Muscle layer of duodenum (tissue), 2 donors: ENCODE data around the gene DIPK2A.

Experiments used
- H3K27ac ChIP-seq: one replicate; pipeline ENCODE4 v1.7.0; 2013; ENCODE audit warnings: mild to moderate bottlenecking, low read length
- H3K27me3 ChIP-seq: one replicate; pipeline ENCODE4 v1.7.0; 2013; ENCODE audit warnings: low read depth, mild to moderate bottlenecking, control low read depth, low read length
- H3K36me3 ChIP-seq, 2 donors: one replicate each; pipeline ENCODE4 v1.7.0; 2013; ENCODE audit warnings: low read length in 2 of 2, control low read depth in 1 of 2, mild to moderate bottlenecking in 1 of 2; ENCODE audit not compliant: insufficient read depth in 2 of 2, control insufficient read depth in 1 of 2
- H3K4me1 ChIP-seq, 2 donors: one replicate each; pipeline ENCODE4 v1.7.0; 2013; ENCODE audit warnings: low read length in 2 of 2, mild to moderate bottlenecking in 2 of 2, control low read depth in 1 of 2, moderate library complexity in 1 of 2; ENCODE audit not compliant: insufficient read depth in 2 of 2, control insufficient read depth in 1 of 2
- H3K4me3 ChIP-seq, 2 donors: one replicate each; pipeline ENCODE4 v1.7.0; 2013; ENCODE audit warnings: low read length in 2 of 2, low read depth in 1 of 2, mild to moderate bottlenecking in 1 of 2
- H3K9me3 ChIP-seq, 2 donors: one replicate each; pipeline ENCODE4 v1.7.0; 2013; ENCODE audit warnings: low read length in 2 of 2, control low read depth in 1 of 2, mild to moderate bottlenecking in 1 of 2; ENCODE audit not compliant: control insufficient read depth in 1 of 2
- donor health status: healthy.

Gene DIPK2A

GRCh38 chr3:144011251-144011799, 39.7 kb downstream of the DIPK2A start:
- H3K9me3 ChIP-seq = no peaks in the 10 kb centered on the region
- H3K27ac ChIP-seq = no peak overlapping the region
- H3K27me3 ChIP-seq = no peaks in the 10 kb centered on the region
- H3K36me3 ChIP-seq = no peaks in the 10 kb centered on the region
- no peak overlapping the region for H3K4me3 ChIP-seq
- H3K4me1 ChIP-seq = no peaks in the 10 kb centered on the region

GRCh38 chr3:144015133-144015532, 43.5 kb downstream of the DIPK2A start:
- Histone ChIP-seq H3K36me3 (no peaks in the 10 kb centered on the region), H3K4me3 (no peak overlapping the region), H3K27ac (no peak overlapping the region), H3K27me3 (no peaks in the 10 kb centered on the region), H3K9me3 (no peaks in the 10 kb centered on the region), H3K4me1 (no peaks in the 10 kb centered on the region)

DNA sequence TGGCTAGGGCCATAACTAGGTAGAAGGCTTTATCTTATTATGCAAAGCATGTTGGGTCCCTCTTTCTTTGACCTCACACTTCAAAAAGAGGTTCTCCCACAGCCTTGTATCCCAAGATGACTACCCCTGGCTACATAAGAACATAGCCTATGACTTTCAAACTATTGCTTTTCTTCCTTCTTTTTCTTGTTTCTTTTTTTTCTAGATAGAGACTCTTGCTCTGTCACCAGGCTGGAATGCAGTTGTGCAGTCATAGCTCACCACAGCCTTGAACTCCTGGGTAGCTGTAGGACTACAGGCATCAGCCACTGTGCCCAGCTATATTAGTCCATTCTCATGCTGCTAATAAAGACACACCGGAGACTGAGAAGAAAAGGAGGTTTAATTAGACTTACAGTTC, 47.2 kb downstream of the DIPK2A start:
- no peaks in the 10 kb centered on the region for H3K4me1 ChIP-seq
- no peaks in the 10 kb centered on the region for H3K27me3 ChIP-seq
- no peak overlapping the region for H3K27ac ChIP-seq
- H3K36me3 ChIP-seq = no peaks in the 10 kb centered on the region
- no peak overlapping the region for H3K4me3 ChIP-seq
- H3K9me3 ChIP-seq = no peaks in the 10 kb centered on the region
